OCI-LY1 (cell line): ENCODE results near the gene MACF1.

Experiments used
- H2AFZ ChIP-seq: fragments of 200-600 bp; sonication (generic), shearing (Covaris generic); 2 replicates; pipeline ENCODE4 v1.6.0; 2014; ENCODE audit warnings: antibody characterized with exemption, mild to moderate bottlenecking, low read length
- H3F3A ChIP-seq: fragments of 200-600 bp; sonication (generic), shearing (Covaris generic); 2 replicates; pipeline ENCODE4 v1.6.0; 2014; ENCODE audit warnings: mild to moderate bottlenecking, antibody characterized with exemption, low read length, moderate library complexity; ENCODE audit not compliant: insufficient read depth
- H3K27ac ChIP-seq: fragments of 200-600 bp; sonication (generic); 2 replicates; pipeline ENCODE4 v1.5.1; 2014; ENCODE audit warnings: low read length, mixed run types, mild to moderate bottlenecking, low read depth; ENCODE audit not compliant: poor library complexity, severe bottlenecking
- H3K27me3 ChIP-seq: fragments of 200-600 bp; sonication (generic); 2 replicates; pipeline ENCODE4 v1.6.0; 2014; ENCODE audit warnings: antibody characterized with exemption, mild to moderate bottlenecking, low read length, moderate library complexity; ENCODE audit not compliant: insufficient read depth
- H3K36me3 ChIP-seq: fragments of 200-600 bp; sonication (generic); 2 replicates; pipeline ENCODE4 v1.6.1; 2014; ENCODE audit warnings: mild to moderate bottlenecking, antibody characterized with exemption, low read length, moderate library complexity, mixed read lengths; ENCODE audit not compliant: insufficient read depth
- H3K4me1 ChIP-seq: fragments of 200-600 bp; sonication (generic); 2 replicates; pipeline ENCODE4 v1.5.1; 2014; ENCODE audit warnings: mild to moderate bottlenecking, low read length, moderate library complexity; ENCODE audit not compliant: insufficient read depth, severe bottlenecking
- H3K4me2 ChIP-seq: fragments of 200-600 bp; sonication (generic), shearing (Covaris generic); 2 replicates; pipeline ENCODE4 v1.6.1; 2014; ENCODE audit warnings: low read length
- H3K4me3 ChIP-seq: fragments of 200-600 bp; sonication (generic); 2 replicates; pipeline ENCODE4 v1.5.1; 2014; ENCODE audit warnings: low read length, low read depth, mild to moderate bottlenecking, mixed read lengths; ENCODE audit not compliant: poor library complexity, severe bottlenecking
- H3K79me2 ChIP-seq: fragments of 200-600 bp; shearing (Covaris generic); 2 replicates; pipeline ENCODE4 v1.6.1; 2016; ENCODE audit warnings: mixed run types, low read length, mixed read lengths; ENCODE audit not compliant: insufficient read depth
- H3K9ac ChIP-seq: fragments of 200-600 bp; sonication (generic), shearing (Covaris generic); 2 replicates; pipeline ENCODE4 v1.6.1; 2014; ENCODE audit warnings: mild to moderate bottlenecking, low read length, mixed read lengths
- H3K9me2 ChIP-seq: fragments of 200-600 bp; sonication (generic), shearing (Covaris generic); 2 replicates; pipeline ENCODE4 v1.6.1; 2014; ENCODE audit warnings: low read depth, mild to moderate bottlenecking, low read length, mixed read lengths
- H3K9me3 ChIP-seq: fragments of 200-600 bp; shearing (Covaris generic); 2 replicates; pipeline ENCODE4 v1.6.1; 2014; ENCODE audit warnings: low read length, mixed read lengths
- H4K20me1 ChIP-seq: fragments of 200-600 bp; sonication (generic), shearing (Covaris generic); 2 replicates; pipeline ENCODE4 v1.6.0; 2016; ENCODE audit warnings: mild to moderate bottlenecking, low read length; ENCODE audit not compliant: insufficient read depth
- EZH2 ChIP-seq: fragments of 200-600 bp; sonication (generic), shearing (Covaris generic); IDR thresholded peaks from 2 replicates; pipeline ENCODE4 v1.8.0; 2017; ENCODE audit warnings: borderline replicate concordance, mixed run types, mild to moderate bottlenecking, antibody characterized with exemption, low read length, moderate library complexity, mixed read lengths
- TF ChIP-seq, protein P1 (sequence below): fragments of 200-600 bp; sonication (generic), shearing (Covaris generic); IDR thresholded peaks from 2 replicates; pipeline ENCODE4 v1.5.1; 2017; ENCODE audit warnings: mild to moderate bottlenecking, antibody characterized with exemption, low read length, moderate library complexity, mixed read lengths

MACF1 gene

GRCh38 chr1:39505289-39505688 lies 300.8 kb downstream of the MACF1 start:
- Histone ChIP-seq H3K36me3 (no peaks in the 10 kb centered on the region), H3K79me2 (no peaks in the 10 kb centered on the region), H3K4me2 (no peak overlapping the region), H2AFZ (no peak overlapping the region), H3K27ac (no peak overlapping the region), H4K20me1 (no peaks in the 10 kb centered on the region), H3K4me1 (peaks cover 6% of the 10 kb centered on the region), H3K9me2 (no peaks in the 10 kb centered on the region), H3K9me3 (no peaks in the 10 kb centered on the region), H3F3A (no peaks in the 10 kb centered on the region), H3K9ac (no peak overlapping the region), H3K4me3 (no peak overlapping the region), H3K27me3 (no peaks in the 10 kb centered on the region)
- TF ChIP-seq, protein P1, sequence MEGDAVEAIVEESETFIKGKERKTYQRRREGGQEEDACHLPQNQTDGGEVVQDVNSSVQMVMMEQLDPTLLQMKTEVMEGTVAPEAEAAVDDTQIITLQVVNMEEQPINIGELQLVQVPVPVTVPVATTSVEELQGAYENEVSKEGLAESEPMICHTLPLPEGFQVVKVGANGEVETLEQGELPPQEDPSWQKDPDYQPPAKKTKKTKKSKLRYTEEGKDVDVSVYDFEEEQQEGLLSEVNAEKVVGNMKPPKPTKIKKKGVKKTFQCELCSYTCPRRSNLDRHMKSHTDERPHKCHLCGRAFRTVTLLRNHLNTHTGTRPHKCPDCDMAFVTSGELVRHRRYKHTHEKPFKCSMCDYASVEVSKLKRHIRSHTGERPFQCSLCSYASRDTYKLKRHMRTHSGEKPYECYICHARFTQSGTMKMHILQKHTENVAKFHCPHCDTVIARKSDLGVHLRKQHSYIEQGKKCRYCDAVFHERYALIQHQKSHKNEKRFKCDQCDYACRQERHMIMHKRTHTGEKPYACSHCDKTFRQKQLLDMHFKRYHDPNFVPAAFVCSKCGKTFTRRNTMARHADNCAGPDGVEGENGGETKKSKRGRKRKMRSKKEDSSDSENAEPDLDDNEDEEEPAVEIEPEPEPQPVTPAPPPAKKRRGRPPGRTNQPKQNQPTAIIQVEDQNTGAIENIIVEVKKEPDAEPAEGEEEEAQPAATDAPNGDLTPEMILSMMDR, result no peak
- no peak for TF ChIP-seq EZH2

- H2AFZ ChIP-seq, result no peak overlapping the region
- no peak overlapping the region for H3K27ac ChIP-seq
- H3K9me3 ChIP-seq, result no peaks in the 10 kb centered on the region
- H3K9me2 ChIP-seq, result no peaks in the 10 kb centered on the region
- H3K4me3 ChIP-seq, result no peak overlapping the region
- no peaks in the 10 kb centered on the region for H3K79me2 ChIP-seq
- H3K27me3 ChIP-seq, result no peaks in the 10 kb centered on the region
- no peak overlapping the region for H3K9ac ChIP-seq
- TF ChIP-seq, protein P1, result peak; percentile 34
- no peak for TF ChIP-seq EZH2
- no peaks in the 10 kb centered on the region for H3F3A ChIP-seq
- no peak overlapping the region for H3K4me2 ChIP-seq
- no peaks in the 10 kb centered on the region for H4K20me1 ChIP-seq
- peaks cover 6% of the 10 kb centered on the region for H3K4me1 ChIP-seq
- H3K36me3 ChIP-seq, result no peaks in the 10 kb centered on the region
Measured at GRCh38 chr1:39507230-39507928, 302.9 kb downstream of the MACF1 start.

DNA sequence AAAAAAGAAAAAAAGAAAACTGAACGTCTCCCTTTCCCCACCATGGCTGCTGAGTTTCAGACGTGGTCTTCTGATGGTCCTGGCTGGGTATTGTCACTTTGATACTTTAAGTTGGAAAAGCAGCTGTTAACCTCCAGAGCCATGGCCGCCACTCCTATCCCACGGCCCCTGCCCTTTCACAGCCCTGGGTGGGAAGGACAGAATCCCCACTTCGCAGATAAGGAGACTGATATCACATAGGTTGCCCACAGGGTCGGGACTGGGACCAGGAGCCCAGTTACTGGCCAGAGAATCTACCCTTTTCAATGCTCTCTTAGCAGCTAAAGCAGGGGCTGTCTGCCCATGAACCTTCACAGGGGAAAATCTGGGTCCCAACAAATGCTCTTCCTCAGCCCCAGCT lies 303.8 kb downstream of the MACF1 start:
- H3K36me3 ChIP-seq, result no peaks in the 10 kb centered on the region
- H3K9me2 ChIP-seq, result no peaks in the 10 kb centered on the region
- H3K79me2 ChIP-seq, result no peaks in the 10 kb centered on the region
- no peak overlapping the region for H3K9ac ChIP-seq
- no peaks in the 10 kb centered on the region for H3K27me3 ChIP-seq
- no peak for TF ChIP-seq EZH2
- TF ChIP-seq, protein P1, result no peak
- H3K4me2 ChIP-seq, result no peak overlapping the region
- no peak overlapping the region for H3K4me3 ChIP-seq
- H3K27ac ChIP-seq, result no peak overlapping the region
- H4K20me1 ChIP-seq, result no peaks in the 10 kb centered on the region
- no peaks in the 10 kb centered on the region for H3F3A ChIP-seq
- peaks cover 6% of the 10 kb centered on the region for H3K4me1 ChIP-seq
- H2AFZ ChIP-seq, result no peak overlapping the region
- no peaks in the 10 kb centered on the region for H3K9me3 ChIP-seq
